Glutamatergic neuron (in vitro differentiated cells): ENCODE results near the gene CHRNA7. TPM values are rescaled to one million over a fixed set of nuclear protein-coding genes. Genes with fewer than 3 reads are reported as not detected.
A peak's percentile ranks its signal among the peaks of the same experiment; 100 is the strongest.
"Not testable (repeated sequence)": the region's sequence is repeated elsewhere in the genome, so short reads cannot be mapped to it uniquely, and the experiment has no call there.

Source experiments
- DNase-seq: peaks from one replicate; pipeline ENCODE4 v3.0.0; 2022
- H3K27ac Mint-ChIP-seq: one replicate; pipeline ENCODE4 v1.8.0; 2020; ENCODE audit warnings: mild to moderate bottlenecking, mixed read lengths, inconsistent platforms; ENCODE audit not compliant: unreplicated experiment
- H3K27me3 Mint-ChIP-seq: one replicate; pipeline ENCODE4 v1.8.0; 2020; ENCODE audit warnings: mild to moderate bottlenecking, moderate library complexity, mixed read lengths, inconsistent platforms; ENCODE audit not compliant: unreplicated experiment
- H3K36me3 Mint-ChIP-seq: one replicate; pipeline ENCODE4 v1.8.0; 2020; ENCODE audit warnings: mild to moderate bottlenecking, mixed read lengths, inconsistent platforms; ENCODE audit not compliant: unreplicated experiment
- H3K4me1 Mint-ChIP-seq: one replicate; pipeline ENCODE4 v1.8.0; 2020; ENCODE audit warnings: mild to moderate bottlenecking, low read depth, mixed read lengths, inconsistent platforms; ENCODE audit not compliant: unreplicated experiment
- H3K4me3 Mint-ChIP-seq: one replicate; pipeline ENCODE4 v1.8.0; 2020; ENCODE audit warnings: mild to moderate bottlenecking, mixed read lengths, inconsistent platforms; ENCODE audit not compliant: unreplicated experiment
- H3K9me3 Mint-ChIP-seq: one replicate; pipeline ENCODE4 v1.8.0; 2020; ENCODE audit warnings: mild to moderate bottlenecking, moderate library complexity, mixed read lengths, inconsistent platforms; ENCODE audit not compliant: unreplicated experiment
- CTCF ChIP-seq: fragments of 200-600 bp; sonication (generic); IDR thresholded peaks from one replicate; pipeline ENCODE4 v1.5.0; 2021; ENCODE audit not compliant: partially characterized antibody, unreplicated experiment
- total RNA-seq: library from RNA; stranded (reverse); fragmentation: NEBNext Ultra II Directional; extraction: Animal tissue kit (Norgen Biotek cat#: 25700); gene quantifications from one replicate; pipeline ENCODE4 v1.2.1, GENCODE V29; 2021; ENCODE audit not compliant: unreplicated experiment

Gene CHRNA7
- total RNA-seq, 1 donor from 2014 or later, result 19.1 TPM

- H3K4me1 Mint-ChIP-seq, result peaks cover 9% of the 10 kb centered on the region
- no peaks in the 10 kb centered on the region for H3K9me3 Mint-ChIP-seq
- DNase-seq, result no peak
- H3K36me3 Mint-ChIP-seq, result no peaks in the 10 kb centered on the region
- H3K4me3 Mint-ChIP-seq, result no peak overlapping the region
- TF ChIP-seq CTCF, result no peak
- H3K27me3 Mint-ChIP-seq, result peaks cover 5% of the 10 kb centered on the region
- H3K27ac Mint-ChIP-seq, result no peak overlapping the region
Measured at GRCh38 chr15:32148833-32149555, 118.7 kb downstream of the CHRNA7 start.

- no peak for DNase-seq
- Mint-ChIP-seq H3K36me3 (no peaks in the 10 kb centered on the region), H3K4me1 (peaks cover 9% of the 10 kb centered on the region), H3K27ac (peak overlapping the region; percentile 17), H3K9me3 (no peaks in the 10 kb centered on the region), H3K27me3 (peaks cover 5% of the 10 kb centered on the region), H3K4me3 (no peak overlapping the region)
- no peak for TF ChIP-seq CTCF
Measured at GRCh38 chr15:32152574-32152973, 122.3 kb downstream of the CHRNA7 start.

GRCh38 chr15:32153868-32154623 is 123.7 kb downstream of the CHRNA7 start:
- not testable (repeated sequence) for H3K4me3 Mint-ChIP-seq, DNase-seq, H3K27me3 Mint-ChIP-seq, H3K27ac Mint-ChIP-seq, H3K36me3 Mint-ChIP-seq, H3K4me1 Mint-ChIP-seq, H3K9me3 Mint-ChIP-seq

- not testable (repeated sequence) for H3K9me3 Mint-ChIP-seq, H3K27me3 Mint-ChIP-seq, DNase-seq, H3K36me3 Mint-ChIP-seq, H3K4me3 Mint-ChIP-seq, H3K27ac Mint-ChIP-seq, H3K4me1 Mint-ChIP-seq
Measured at GRCh38 chr15:32162143-32162542, 131.8 kb downstream of the CHRNA7 start.

- not testable (repeated sequence) for H3K27me3 Mint-ChIP-seq, H3K36me3 Mint-ChIP-seq, H3K4me3 Mint-ChIP-seq, DNase-seq, H3K27ac Mint-ChIP-seq, H3K4me1 Mint-ChIP-seq, H3K9me3 Mint-ChIP-seq
Measured at GRCh38 chr15:32164065-32164464, 133.8 kb downstream of the CHRNA7 start.

GRCh38 chr15:32164747-32165146 is 134.4 kb downstream of the CHRNA7 start:
- not testable (repeated sequence) for H3K4me3 Mint-ChIP-seq, DNase-seq, H3K27me3 Mint-ChIP-seq, H3K27ac Mint-ChIP-seq, H3K4me1 Mint-ChIP-seq, H3K9me3 Mint-ChIP-seq, H3K36me3 Mint-ChIP-seq

GRCh38 chr15:32165775-32166174 is 135.5 kb downstream of the CHRNA7 start:
- not testable (repeated sequence) for H3K4me3 Mint-ChIP-seq, DNase-seq, H3K36me3 Mint-ChIP-seq, H3K27ac Mint-ChIP-seq, H3K9me3 Mint-ChIP-seq, H3K27me3 Mint-ChIP-seq, H3K4me1 Mint-ChIP-seq

GRCh38 chr15:32166270-32166669 is 136.0 kb downstream of the CHRNA7 start:
- H3K4me3 Mint-ChIP-seq, DNase-seq, H3K27me3 Mint-ChIP-seq, H3K27ac Mint-ChIP-seq, H3K9me3 Mint-ChIP-seq, H3K4me1 Mint-ChIP-seq, H3K36me3 Mint-ChIP-seq: not testable (repeated sequence)

- H3K27ac Mint-ChIP-seq, H3K27me3 Mint-ChIP-seq, H3K4me1 Mint-ChIP-seq, DNase-seq, H3K36me3 Mint-ChIP-seq, H3K9me3 Mint-ChIP-seq, H3K4me3 Mint-ChIP-seq: not testable (repeated sequence)
Measured at GRCh38 chr15:32167913-32168312, 137.6 kb downstream of the CHRNA7 start.

- H3K4me3 Mint-ChIP-seq, H3K27ac Mint-ChIP-seq, H3K36me3 Mint-ChIP-seq, H3K27me3 Mint-ChIP-seq, DNase-seq, H3K4me1 Mint-ChIP-seq, H3K9me3 Mint-ChIP-seq: not testable (repeated sequence)
Measured at GRCh38 chr15:32180579-32180978, 150.3 kb downstream of the CHRNA7 start.
